KOPT-K1 (cell line): ENCODE results near the gene TMTC2.
"Not testable (repeated sequence)": the region's sequence is repeated elsewhere in the genome, so short reads cannot be mapped to it uniquely, and the experiment has no call there.

Experiments used
- H3K27ac ChIP-seq: fragments of 200-600 bp; sonication (generic); 2 replicates; pipeline ENCODE4 v1.5.1; 2016; ENCODE audit warnings: antibody characterized with exemption, mild to moderate bottlenecking, low read depth, low read length; ENCODE audit not compliant: poor library complexity, severe bottlenecking
- H3K36me3 ChIP-seq: fragments of 200-600 bp; sonication (generic); 2 replicates; pipeline ENCODE4 v1.5.1; 2017; ENCODE audit warnings: antibody characterized with exemption, mild to moderate bottlenecking, low read length, moderate library complexity; ENCODE audit not compliant: insufficient read depth
- H3K9me3 ChIP-seq: fragments of 200-600 bp; sonication (generic); 2 replicates; pipeline ENCODE4 v1.5.1; 2017; ENCODE audit warnings: antibody characterized with exemption, low read length, mild to moderate bottlenecking; ENCODE audit not compliant: insufficient read depth, poor library complexity, severe bottlenecking

The TMTC2 gene

DNA sequence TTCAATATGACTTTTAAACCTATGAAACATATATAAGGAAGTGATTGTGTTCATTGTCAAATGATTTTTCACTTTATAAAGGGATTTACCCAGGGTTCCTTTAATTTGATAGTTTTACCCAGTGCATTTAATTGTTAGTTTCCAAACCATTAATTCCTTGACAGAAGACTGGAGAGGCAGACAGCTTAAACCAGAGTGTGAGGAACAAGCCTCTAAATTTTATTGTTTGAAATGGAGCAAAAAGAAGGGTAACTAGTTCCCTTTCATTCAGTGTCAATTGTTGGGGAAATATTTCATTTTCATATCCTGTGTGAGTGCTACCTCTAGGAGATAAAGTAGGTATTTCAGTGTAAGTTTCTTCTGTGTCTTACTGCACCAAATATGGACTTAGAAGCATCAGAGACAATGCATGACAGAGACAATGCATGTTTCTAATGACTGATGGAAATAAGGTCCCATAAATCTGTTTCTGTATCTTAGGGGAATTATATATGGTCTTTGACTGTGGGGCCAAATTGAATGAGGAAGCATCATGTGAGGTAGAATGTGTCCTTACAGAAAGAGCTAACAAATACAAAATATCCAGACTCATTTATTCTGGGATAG is 120.5 kb downstream of the TMTC2 start:
- Histone ChIP-seq H3K9me3 (no peaks in the 10 kb centered on the region), H3K36me3 (no peaks in the 10 kb centered on the region), H3K27ac (no peak overlapping the region)

DNA sequence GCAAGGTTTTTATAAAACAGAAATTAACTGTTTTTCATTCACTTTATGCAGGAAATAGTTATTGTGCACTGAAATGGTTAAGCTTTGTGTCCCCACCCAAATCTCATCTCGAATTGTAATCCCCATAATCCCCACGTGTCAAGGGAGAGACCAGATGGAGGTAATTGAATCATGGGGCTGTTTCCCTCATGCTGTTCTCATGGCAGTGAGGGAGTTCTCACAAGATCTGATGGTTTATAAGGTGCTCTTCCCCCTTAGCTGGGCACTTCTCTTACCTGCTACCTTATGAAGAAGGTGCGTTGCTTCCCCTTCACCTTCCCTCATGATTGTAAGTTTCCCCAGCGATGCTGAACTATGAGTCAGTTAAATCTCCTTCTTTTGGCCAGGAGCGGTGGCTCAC is 123.9 kb downstream of the TMTC2 start:
- Histone ChIP-seq H3K36me3 (no peaks in the 10 kb centered on the region), H3K9me3 (no peaks in the 10 kb centered on the region), H3K27ac (no peak overlapping the region)

DNA sequence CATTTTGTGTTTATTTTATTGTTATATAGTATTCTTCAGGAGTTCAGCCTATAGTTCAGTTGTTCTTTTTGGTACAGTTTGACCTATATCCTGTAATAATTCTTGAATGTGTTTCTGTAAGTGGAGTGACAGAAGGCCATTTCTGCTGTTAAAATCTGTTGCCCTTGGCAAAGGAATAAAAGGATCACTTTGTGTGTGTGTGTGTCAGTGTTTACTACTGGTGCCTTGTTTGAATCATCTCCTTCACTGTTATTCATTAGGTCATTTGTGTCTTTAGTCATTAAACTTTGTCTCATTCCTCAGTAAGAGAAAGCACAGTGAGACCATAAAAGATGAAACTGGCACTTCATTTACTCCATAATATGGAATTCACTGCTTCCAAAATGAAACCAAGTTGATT is 130.7 kb downstream of the TMTC2 start:
- Histone ChIP-seq H3K27ac (no peak overlapping the region), H3K36me3 (no peaks in the 10 kb centered on the region), H3K9me3 (no peaks in the 10 kb centered on the region)

DNA sequence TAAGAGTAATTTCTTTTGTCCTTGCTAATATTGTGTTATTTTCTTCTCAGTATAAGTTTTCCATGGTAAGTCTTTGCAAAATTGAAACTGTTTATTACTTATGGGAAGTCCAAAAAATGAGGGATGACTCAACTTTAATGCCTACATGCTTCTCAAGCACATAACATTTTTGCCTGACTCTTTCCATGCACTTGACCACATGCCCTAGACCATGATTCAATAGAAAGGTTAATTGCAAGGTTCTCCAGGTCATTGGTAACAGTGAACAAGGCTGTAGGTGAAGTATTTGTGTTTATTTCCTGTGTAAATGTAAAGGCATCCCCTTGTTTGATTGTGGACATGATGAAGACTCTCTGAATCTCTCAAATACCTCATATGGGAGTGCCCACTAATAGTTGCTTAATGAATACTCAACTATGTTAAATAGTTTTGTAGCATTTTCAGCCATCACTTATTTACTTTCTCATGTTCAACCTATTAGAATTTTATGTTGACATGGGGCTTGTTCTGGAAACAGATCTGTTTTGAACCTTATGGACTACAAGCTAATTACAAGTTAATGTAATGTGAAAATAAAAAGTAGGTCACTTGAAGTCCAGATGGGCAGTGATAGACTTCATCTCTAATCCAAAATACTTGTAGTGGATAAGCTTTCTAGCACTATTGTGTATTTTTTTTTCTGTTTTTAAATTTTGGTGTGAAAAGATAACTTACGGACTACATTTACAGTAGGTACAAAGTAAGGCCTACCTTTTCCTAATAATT is 131.7 kb downstream of the TMTC2 start:
- Histone ChIP-seq H3K9me3 (no peaks in the 10 kb centered on the region), H3K36me3 (no peaks in the 10 kb centered on the region), H3K27ac (no peak overlapping the region)

DNA sequence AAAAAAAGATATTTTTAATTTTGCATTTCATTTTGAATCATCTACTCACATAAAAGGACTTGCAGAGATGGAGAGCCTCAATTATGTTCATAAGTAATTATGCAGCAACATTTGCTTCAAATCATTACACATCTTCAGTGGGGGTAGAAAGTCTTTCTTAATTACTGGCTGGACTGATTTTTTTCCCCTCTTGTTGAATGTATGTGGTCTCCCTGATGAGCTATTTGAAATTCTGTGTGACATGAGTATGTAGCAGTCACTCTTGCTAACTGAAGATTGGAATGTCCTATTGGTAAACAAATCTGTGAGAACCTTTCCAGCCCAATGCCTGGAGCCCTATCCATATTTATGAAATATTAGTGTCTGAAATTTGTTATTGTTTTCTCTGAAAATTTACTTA is 139.8 kb downstream of the TMTC2 start:
- Histone ChIP-seq H3K9me3 (no peaks in the 10 kb centered on the region), H3K27ac (no peak overlapping the region), H3K36me3 (no peaks in the 10 kb centered on the region)

DNA sequence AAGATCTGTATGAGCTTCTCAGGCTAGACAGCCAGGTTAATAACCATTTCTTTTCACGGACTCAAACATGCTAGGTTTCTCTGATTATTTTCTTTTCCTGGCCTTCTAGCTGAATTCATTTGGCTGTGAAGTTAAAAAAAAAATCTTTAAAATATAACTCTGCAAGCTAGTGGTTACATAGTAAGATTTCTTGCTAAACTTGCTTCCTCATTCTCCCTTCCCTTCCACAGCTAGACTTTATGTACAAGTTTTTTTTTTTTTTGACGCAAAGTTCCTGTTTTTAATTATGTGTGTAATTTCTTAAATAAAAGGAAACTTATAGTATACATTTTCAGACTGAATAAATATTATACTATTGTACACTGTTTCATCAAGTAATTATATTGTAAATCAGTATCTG is 145.4 kb downstream of the TMTC2 start:
- Histone ChIP-seq H3K9me3 (no peaks in the 10 kb centered on the region), H3K36me3 (no peaks in the 10 kb centered on the region), H3K27ac (no peak overlapping the region)

DNA sequence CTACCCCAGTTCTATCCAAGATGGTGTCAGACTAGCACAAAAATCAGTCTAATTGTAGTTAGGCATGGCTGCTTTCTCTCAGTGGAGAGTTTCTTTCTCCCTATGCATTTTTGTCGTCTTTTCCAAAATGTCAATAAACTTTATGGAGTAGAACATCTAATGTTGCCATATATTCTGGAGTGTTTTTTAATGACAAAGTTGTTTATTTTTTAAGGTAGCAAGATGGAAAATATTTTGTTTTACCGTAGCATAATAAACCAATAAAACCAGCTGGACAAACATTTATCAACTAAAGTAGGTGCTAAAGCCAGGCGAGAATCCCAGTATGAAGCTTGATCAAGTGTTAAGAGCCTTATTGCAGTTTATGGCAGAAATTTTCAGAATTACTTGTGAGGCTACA is 146.3 kb downstream of the TMTC2 start:
- Histone ChIP-seq H3K27ac (no peak overlapping the region), H3K36me3 (no peaks in the 10 kb centered on the region), H3K9me3 (no peaks in the 10 kb centered on the region)

DNA sequence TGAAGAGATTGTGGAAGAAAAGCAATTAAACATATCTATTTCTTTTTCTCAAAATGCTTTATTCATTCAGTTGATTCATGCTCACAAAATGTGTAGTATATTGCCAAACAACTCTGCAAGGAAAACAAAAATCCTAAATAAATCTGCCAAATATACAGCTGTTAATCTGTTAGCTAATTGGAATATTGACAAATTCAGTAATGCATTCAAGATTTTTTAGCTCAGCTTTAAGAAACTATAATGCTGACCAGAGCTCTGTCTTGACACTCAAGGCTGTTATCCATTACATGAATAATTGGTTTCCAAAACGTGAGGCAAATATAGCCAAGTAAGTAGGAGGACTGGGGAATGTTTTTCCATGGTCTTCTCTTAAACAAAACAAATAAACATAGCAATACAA is 146.8 kb downstream of the TMTC2 start:
- Histone ChIP-seq H3K36me3 (no peaks in the 10 kb centered on the region), H3K27ac (no peak overlapping the region), H3K9me3 (no peaks in the 10 kb centered on the region)

DNA sequence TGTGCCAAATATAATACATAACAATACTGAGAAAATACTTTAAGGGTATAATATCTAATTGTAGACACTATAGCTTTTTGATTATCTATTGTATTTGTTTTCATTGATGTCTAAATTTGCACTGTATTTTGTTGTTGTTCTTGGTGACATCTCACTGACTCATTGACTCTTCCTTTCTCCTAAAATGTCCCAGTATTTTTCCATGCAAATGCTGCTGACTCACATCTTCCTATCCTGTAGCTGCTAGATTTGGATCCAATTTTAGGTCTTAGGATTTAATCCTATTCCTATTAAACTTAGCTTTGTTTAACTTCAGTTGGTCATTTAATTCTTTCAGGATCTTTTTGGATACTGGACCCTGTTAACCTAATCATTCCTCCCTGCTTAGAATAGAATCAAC is 148.5 kb downstream of the TMTC2 start:
- no peaks in the 10 kb centered on the region for H3K9me3 ChIP-seq

DNA sequence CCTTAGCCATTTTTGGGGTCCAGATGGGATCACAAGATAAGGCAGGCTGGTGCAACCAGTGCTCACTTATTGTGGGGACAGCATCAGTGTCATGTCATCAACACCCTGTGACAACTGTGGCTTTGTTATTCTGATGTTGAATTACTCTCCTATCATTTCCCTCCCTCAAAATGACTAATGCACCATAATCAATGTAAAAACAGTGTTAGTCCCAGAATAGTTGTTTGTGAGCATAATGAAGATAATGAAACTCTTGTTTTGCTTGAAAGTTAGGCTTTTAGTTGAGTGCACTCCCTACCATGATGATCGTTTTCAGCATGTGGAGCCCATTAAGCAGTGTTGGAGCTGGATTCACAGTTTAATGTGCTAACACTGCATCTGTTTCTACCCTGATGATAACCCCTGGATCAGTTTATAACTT is 151.4 kb downstream of the TMTC2 start:
- Histone ChIP-seq H3K27ac (no peak overlapping the region), H3K9me3 (no peaks in the 10 kb centered on the region), H3K36me3 (no peaks in the 10 kb centered on the region)

More for the DNA sequence above, 148.5 kb downstream of the TMTC2 start:
- no peaks in the 10 kb centered on the region for H3K36me3 ChIP-seq
- no peak overlapping the region for H3K27ac ChIP-seq

DNA sequence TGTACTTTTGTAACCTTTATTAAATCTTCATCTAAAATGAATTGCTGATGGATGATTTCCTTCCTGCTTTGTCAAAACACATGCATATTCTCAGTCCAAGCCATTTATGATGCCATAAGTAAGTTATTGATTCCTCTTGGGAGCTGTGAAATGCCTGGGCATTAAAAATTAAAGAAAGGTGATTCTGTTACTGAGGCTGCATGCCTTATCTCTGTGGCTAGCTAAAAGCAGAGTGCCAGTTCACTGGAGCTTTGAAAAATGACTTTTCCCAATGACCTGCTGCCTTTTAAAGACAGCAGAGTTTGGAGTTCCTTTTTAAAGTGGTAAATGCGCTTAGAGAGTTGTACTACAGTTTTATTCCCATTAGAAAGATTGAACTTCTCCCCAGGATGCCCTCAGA is 152.1 kb downstream of the TMTC2 start:
- Histone ChIP-seq H3K36me3 (no peaks in the 10 kb centered on the region), H3K9me3 (no peaks in the 10 kb centered on the region), H3K27ac (no peak overlapping the region)

DNA sequence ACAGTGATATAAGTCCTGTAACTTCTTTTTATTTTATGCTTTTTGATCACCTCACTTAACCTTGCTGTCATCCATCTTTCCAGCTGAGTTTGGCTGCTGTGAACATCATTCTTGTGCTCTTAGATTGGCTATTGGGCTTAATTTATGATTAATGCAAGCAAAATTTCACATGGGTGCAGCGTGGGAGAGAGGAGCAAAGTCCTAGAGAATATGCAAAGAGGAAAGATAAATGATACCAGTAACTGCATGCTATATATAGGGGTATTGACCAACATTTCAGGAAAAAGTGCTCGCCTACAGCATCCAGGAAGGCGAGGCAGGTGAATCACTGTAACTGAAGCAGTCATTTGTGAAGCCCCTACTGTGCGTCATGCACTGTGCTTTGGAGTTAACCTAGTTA is 153.1 kb downstream of the TMTC2 start:
- Histone ChIP-seq H3K27ac (no peak overlapping the region), H3K9me3 (no peaks in the 10 kb centered on the region)

DNA sequence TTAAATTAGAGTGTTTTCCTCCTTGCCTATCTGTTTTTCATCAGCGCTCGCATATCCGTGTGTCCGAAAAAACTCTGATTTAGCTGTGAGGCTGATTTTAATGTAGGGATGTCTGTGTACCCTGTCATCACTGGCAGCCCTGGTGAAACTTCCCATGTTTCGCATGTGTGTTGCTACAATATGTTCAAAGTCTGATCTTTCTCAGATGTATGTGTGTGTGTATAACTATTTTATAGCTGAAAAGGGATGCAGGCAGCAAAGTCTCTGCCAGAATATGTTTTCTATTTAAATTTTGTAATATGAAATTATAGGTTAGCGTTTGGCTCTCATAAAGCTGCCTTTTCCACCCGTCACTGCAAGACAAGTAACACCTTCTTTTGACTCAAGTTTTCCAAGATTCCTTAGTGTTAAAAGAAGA is 154.8 kb downstream of the TMTC2 start:
- Histone ChIP-seq H3K9me3 (no peaks in the 10 kb centered on the region), H3K36me3 (no peaks in the 10 kb centered on the region), H3K27ac (no peak overlapping the region)

More for the DNA sequence above, 153.1 kb downstream of the TMTC2 start:
- H3K36me3 ChIP-seq = no peaks in the 10 kb centered on the region

DNA sequence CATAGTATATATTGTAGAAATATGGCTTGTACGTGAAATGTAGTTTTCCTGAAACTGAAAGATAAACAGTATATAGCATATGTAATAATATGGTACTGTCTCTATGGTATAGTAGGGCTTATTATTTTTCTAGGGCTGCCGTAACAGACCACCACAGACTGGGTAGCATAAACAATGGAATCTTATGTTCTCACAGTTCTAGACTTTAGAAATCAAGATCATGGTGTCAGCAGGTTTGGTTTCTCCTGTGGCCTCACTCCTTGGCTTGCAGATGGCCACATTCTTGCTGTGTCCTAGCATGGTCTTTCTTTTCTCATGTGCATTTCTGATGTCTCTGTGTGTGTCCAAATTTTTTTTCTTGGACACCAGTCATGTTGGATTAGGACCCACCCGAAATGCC is 155.8 kb downstream of the TMTC2 start:
- Histone ChIP-seq H3K36me3 (no peaks in the 10 kb centered on the region), H3K9me3 (no peaks in the 10 kb centered on the region), H3K27ac (no peak overlapping the region)

DNA sequence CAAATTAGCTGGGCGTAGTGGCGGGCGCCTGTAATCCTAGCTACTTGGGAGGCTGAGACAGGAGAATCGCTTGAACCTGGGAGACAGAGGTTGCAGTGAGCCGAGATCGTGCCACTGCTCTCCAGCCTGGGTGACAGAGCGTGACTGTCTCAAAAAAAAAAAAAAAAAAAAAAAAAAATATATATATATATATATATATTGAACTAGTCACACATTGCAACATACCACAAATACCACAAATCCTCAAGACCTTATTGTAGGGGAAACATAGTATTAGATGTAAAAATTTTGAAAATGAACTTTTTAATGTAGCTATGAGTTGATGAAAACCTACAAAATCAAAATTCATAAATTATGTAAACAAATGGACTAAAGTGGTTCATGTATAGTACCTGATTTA is 158.4 kb downstream of the TMTC2 start:
- H3K9me3 ChIP-seq, H3K27ac ChIP-seq, H3K36me3 ChIP-seq: not testable (repeated sequence)

DNA sequence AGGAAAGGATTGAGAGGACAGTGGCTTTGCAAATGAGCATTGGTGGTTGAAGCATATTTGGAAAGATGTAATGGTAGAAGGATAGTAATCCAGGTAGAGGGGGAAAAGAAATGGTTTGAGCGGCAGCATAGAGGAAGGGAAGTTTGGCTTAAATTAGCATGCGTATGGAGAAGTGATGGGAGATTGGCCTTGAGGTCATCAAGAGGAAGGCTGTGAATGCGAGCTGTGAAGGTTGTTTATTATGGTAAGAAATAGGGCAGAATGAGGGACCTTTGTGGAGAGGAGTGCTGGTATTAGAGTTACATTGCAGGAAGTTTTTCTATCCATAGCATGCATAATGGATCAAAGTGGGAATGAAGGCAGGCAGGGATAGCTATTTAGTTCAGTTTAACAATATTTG is 162.1 kb downstream of the TMTC2 start:
- no peaks in the 10 kb centered on the region for H3K36me3 ChIP-seq
- H3K9me3 ChIP-seq = no peaks in the 10 kb centered on the region
- no peak overlapping the region for H3K27ac ChIP-seq
